ENCODE measurements around the gene APBA2.

APBA2 gene

GRCh38 chr15:28930011-28930410 is 44.2 kb downstream of the APBA2 start:
- no peak for FAIRE-seq
- DNase-seq (ENCODE audit: extremely low spot score, insufficient read length, low read depth), result no peak

GRCh38 chr15:28930476-28931291 is 44.9 kb downstream of the APBA2 start:
- DNase-seq (ENCODE audit: extremely low spot score, insufficient read length, low read depth) (no peak), FAIRE-seq (no peak)

- DNase-seq (ENCODE audit: extremely low spot score, insufficient read length, low read depth), result no peak
- FAIRE-seq, result no peak
Observed at GRCh38 chr15:28931828-28932227, 46.1 kb downstream of the APBA2 start.

GRCh38 chr15:28932361-28932760 is 46.6 kb downstream of the APBA2 start:
- no peak for FAIRE-seq

GRCh38 chr15:28933710-28934445 is 48.1 kb downstream of the APBA2 start:
- DNase-seq (ENCODE audit: extremely low spot score, insufficient read length, low read depth), result no peak
- FAIRE-seq, result no peak

More at GRCh38 chr15:28932361-28932760, 46.6 kb downstream of the APBA2 start:
- no peak for DNase-seq (ENCODE audit: extremely low spot score, insufficient read length, low read depth)

DNA sequence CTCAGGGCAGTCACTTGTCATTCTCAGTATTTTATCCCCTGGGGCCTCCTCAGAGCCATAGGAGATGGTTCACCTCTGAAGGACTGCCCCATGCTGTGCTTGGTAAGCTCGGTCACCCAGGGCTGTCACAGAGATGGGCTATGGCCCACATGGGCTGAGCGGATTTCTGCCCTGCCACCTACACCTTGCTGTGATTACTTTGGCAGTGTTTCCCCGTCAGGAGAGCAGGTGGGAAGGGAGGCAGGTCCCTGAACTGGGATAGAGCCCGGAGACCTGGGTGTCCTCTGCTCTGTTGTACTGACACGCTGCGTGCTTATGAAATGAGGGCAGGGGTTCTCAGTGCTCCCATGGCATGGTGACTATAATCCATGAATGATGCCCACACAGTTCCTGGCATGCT is 48.9 kb downstream of the APBA2 start:
- FAIRE-seq (no peak), DNase-seq (ENCODE audit: extremely low spot score, insufficient read length, low read depth) (no peak)

DNA sequence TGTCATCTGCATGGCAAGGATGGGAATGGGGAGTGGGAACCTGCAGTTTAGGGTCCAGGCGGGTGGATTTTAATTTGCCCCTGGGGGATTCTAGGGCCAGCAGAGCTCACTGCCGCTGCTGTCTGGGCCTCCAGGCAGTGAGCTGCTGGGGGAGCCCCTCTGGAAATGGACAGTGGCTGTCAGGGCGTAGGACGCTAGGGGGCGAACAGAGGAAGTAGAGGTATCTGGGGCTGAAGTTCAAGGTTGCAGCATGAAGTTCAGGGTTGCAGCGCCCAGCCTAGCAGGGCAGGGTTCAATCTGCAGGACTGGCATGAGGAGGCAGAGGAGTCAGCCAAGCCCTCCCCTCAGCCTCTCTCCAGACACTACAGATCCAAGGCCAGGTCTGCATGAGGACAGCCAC is 49.5 kb downstream of the APBA2 start:
- FAIRE-seq, result no peak
- no peak for DNase-seq (ENCODE audit: extremely low spot score, insufficient read length, low read depth)

- DNase-seq (ENCODE audit: extremely low spot score, insufficient read length, low read depth) (no peak), FAIRE-seq (no peak)
Observed at GRCh38 chr15:28936081-28936480, 50.3 kb downstream of the APBA2 start.

DNA sequence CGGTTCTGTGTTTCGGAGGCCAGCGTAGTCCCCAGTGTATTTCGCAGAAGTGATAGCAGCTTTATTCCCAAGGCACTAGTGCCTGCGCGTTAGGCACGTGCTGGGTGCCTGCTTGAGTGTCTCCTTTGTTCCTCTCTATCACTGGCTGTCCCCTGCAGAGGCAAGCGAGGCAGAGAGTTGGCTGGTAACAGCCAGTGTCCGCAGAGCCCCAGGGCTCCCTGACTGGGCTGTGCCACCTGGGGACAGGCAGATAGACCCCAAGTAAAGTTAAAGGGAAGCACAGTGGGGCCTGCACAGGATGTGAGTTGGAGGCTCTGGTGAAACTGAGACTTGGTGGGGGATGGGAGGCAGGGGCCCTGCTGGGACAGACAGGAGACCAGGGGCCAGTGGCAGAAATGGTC is 50.7 kb downstream of the APBA2 start:
- DNase-seq (ENCODE audit: extremely low spot score, insufficient read length, low read depth) (no peak), FAIRE-seq (no peak)

GRCh38 chr15:28937271-28937670 is 51.5 kb downstream of the APBA2 start:
- DNase-seq (ENCODE audit: extremely low spot score, insufficient read length, low read depth) (no peak), FAIRE-seq (no peak)

GRCh38 chr15:28942046-28942445 is 56.3 kb downstream of the APBA2 start:
- DNase-seq (ENCODE audit: extremely low spot score, insufficient read length, low read depth) (no peak), FAIRE-seq (no peak)

GRCh38 chr15:28942571-28942970 is 56.8 kb downstream of the APBA2 start:
- no peak for FAIRE-seq
- no peak for DNase-seq (ENCODE audit: extremely low spot score, insufficient read length, low read depth)

DNA sequence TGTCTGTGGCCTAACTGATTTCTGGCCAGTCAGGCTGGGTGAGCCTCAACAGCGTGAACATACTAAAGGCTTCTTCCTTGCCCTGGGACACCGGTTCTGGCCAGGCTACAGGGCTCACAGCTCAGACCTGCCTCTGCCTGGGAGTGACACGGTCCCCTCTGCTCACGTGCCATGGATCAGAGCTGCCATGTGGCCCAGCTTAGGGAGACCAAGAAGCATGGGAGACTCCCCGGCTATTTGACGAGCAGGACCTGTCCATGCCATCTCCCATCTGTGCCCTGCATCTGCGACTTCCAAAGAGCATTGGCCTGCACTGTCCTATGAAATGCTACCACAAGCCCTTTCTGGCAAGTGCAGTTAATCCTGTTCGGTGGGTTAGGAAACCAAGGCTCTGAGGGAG is 57.4 kb downstream of the APBA2 start:
- FAIRE-seq (no peak), DNase-seq (ENCODE audit: extremely low spot score, insufficient read length, low read depth) (no peak)

DNA sequence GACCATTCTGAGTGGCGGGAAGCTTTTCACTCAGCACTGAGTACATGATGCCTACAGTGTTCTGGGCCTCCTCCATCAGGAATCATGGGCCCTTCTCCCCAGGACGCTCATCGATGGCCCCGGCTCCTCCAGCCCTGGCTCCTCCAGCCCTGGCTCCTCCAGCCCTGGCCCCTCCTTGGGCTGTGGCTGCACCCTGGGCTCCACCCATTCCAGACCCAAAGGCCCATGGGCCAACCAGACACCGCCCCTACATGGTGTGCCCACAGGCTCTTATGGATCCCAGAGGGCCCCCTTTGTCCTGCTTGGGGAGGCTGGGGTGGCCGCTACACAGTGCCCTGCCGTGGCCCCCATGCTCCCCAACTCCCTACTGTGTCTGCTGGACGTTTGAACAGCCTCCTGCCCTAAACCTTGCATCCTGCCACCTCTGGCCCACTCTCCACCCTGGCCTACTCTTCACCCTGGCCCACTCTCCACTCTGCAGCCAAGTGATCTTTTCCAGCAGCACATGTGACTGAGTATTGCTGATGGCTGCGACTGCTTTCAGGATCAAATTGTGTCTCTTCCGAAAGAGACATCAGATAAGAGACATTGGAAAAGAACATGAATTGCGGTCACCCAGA is 57.9 kb downstream of the APBA2 start:
- DNase-seq (ENCODE audit: extremely low spot score, insufficient read length, low read depth), result no peak
- FAIRE-seq, result no peak

GRCh38 chr15:28944286-28944685 is 58.5 kb downstream of the APBA2 start:
- DNase-seq (ENCODE audit: extremely low spot score, insufficient read length, low read depth) (no peak), FAIRE-seq (no peak)

DNA sequence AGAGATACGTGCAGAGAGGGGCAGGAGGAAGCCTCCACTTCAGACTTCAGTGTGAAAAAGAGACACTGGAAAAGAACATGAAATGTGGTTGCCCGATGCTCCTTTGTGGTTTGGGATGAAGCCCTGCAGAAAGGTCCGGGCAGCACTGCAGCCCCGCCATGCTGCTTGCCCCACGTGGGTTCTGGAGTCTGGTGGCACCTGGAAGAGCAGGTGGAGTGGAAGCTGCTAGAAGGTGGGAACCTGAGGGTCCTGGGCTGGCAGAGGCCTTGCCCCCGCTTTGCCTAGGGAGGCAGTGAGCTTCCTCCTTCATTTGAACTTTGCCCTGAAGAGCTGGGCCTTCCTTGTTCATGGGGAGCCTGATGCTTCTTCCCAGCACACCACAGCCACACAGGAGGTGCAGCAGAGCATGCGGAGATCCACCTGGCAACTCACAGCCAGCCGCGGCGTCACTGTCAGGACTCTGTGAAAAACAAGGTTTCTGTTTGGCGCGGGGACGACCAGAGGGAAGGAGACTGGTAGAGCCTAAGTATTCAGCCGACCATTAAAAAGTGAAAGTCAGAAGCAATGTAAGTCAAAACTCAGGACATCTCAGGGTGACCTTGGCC is 59.0 kb downstream of the APBA2 start:
- DNase-seq (ENCODE audit: extremely low spot score, insufficient read length, low read depth) (no peak), FAIRE-seq (no peak)

- no peak for FAIRE-seq
- DNase-seq (ENCODE audit: extremely low spot score, insufficient read length, low read depth), result no peak
Observed at GRCh38 chr15:28945626-28946230, 60.0 kb downstream of the APBA2 start.

DNA sequence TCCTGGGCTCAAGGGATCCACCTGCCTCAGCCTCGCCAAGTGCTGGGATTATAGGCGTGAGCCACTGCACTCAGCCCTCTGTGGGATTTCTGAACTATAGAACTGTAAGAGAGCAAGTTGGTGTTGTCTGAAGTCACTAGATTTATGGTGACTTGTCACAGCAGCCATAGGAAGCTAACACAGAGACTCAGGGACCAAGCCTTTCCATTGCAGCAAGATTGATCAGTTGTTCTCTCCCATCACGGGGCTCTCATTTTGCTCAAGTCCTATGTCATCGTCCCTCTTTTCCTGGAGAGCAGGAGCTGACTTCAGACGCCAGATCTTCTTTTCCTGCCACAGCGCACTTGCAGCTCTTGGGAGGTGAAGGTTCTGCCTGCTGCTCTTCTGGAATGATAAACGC is 61.0 kb downstream of the APBA2 start:
- FAIRE-seq, result no peak
- DNase-seq (ENCODE audit: extremely low spot score, insufficient read length, low read depth), result no peak

GRCh38 chr15:28947221-28947674 is 61.5 kb downstream of the APBA2 start:
- DNase-seq (ENCODE audit: extremely low spot score, insufficient read length, low read depth), result no peak
- no peak for FAIRE-seq

GRCh38 chr15:28948036-28948435 is 62.3 kb downstream of the APBA2 start:
- DNase-seq (ENCODE audit: extremely low spot score, insufficient read length, low read depth) (no peak), FAIRE-seq (no peak)

Data from GM18507 (cell line).